Measurements from ENCODE around the gene SPNS1. TPM values are rescaled to one million over a fixed set of nuclear protein-coding genes. Genes with fewer than 3 reads are reported as not detected.
A peak's percentile ranks its signal among the peaks of the same experiment; 100 is the strongest.

Gene SPNS1
- total and polyA plus RNA-seq, 11 donors, result 13.4 to 43.2 (median 19.1) TPM

DNA sequence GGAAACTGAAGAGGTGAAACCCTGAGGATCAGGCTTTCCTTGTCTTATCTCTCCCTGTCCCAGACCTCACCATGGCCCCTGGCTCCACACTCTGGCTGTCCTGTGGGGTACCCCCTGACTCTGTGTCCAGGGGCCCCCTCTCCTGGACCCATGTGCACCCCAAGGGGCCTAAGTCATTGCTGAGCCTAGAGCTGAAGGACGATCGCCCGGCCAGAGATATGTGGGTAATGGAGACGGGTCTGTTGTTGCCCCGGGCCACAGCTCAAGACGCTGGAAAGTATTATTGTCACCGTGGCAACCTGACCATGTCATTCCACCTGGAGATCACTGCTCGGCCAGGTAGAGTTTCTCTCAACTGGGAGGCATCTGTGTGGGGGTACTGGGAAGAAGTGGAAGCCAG is 41.4 kb upstream of the SPNS1 start:
- H3K27ac ChIP-seq, result no peak overlapping the region
- TF ChIP-seq POLR2A (IDR thresholded peaks at IDR 0.05), result no peak
- TF ChIP-seq, protein P1, sequence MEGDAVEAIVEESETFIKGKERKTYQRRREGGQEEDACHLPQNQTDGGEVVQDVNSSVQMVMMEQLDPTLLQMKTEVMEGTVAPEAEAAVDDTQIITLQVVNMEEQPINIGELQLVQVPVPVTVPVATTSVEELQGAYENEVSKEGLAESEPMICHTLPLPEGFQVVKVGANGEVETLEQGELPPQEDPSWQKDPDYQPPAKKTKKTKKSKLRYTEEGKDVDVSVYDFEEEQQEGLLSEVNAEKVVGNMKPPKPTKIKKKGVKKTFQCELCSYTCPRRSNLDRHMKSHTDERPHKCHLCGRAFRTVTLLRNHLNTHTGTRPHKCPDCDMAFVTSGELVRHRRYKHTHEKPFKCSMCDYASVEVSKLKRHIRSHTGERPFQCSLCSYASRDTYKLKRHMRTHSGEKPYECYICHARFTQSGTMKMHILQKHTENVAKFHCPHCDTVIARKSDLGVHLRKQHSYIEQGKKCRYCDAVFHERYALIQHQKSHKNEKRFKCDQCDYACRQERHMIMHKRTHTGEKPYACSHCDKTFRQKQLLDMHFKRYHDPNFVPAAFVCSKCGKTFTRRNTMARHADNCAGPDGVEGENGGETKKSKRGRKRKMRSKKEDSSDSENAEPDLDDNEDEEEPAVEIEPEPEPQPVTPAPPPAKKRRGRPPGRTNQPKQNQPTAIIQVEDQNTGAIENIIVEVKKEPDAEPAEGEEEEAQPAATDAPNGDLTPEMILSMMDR (IDR thresholded peaks at IDR 0.05), result no peak
- H3K9me3 ChIP-seq, result no peaks in the 10 kb centered on the region
- H3K27me3 ChIP-seq, result no peaks in the 10 kb centered on the region
- ATAC-seq (no peak), DNase-seq (no peak)
- H3K4me3 ChIP-seq, result no peak overlapping the region
- intact Hi-C loops (cut with DNase I), result no loop called here
- H3K4me1 ChIP-seq, result peaks cover 0 to 19% (median 0%) of the 10 kb centered on the region in 12 donors
- 78 to 84% (median 83%) methylated on average over 8 of the region's 8 CpGs for WGBS, 4 donors
- H3K36me3 ChIP-seq, result no peaks in the 10 kb centered on the region

DNA sequence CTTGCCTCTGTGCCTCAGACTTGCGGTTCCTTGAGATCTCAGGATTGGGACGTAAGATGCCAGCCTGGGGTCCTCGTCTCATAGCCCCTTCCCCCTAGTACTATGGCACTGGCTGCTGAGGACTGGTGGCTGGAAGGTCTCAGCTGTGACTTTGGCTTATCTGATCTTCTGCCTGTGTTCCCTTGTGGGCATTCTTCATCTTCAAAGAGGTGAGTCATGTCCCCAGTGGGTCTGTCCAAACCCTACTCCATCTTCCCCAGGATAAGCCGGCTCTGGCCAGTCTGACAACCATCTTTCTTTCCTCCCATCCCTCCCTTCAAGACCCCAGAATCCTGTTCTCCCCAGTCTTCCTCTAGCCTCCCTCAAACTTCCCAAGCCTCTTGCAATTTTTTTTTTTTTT is 39.2 kb upstream of the SPNS1 start:
- ATAC-seq (no peak), DNase-seq (no peak)
- Histone ChIP-seq H3K4me3 (no peak overlapping the region), H3K36me3 (no peaks in the 10 kb centered on the region), H3K9me3 (no peaks in the 10 kb centered on the region), H3K27ac (no peak overlapping the region), H3K27me3 (no peaks in the 10 kb centered on the region), H3K4me1 (peaks cover 0 to 18% (median 0%) of the 10 kb centered on the region in 12 donors)
- intact Hi-C loops (cut with DNase I), result loop anchor here in 1 of 10 donors (5.0 kb wide), 1 partner anchor 48 kb away; no protein-coding TSS in a partner anchor
- 88 to 95% (median 94%) methylated on average over 4 of the region's 4 CpGs for WGBS, 4 donors
- TF ChIP-seq POLR2A (IDR thresholded peaks at IDR 0.05), result no peak
- TF ChIP-seq, protein P1 (IDR thresholded peaks at IDR 0.05), result no peak

DNA sequence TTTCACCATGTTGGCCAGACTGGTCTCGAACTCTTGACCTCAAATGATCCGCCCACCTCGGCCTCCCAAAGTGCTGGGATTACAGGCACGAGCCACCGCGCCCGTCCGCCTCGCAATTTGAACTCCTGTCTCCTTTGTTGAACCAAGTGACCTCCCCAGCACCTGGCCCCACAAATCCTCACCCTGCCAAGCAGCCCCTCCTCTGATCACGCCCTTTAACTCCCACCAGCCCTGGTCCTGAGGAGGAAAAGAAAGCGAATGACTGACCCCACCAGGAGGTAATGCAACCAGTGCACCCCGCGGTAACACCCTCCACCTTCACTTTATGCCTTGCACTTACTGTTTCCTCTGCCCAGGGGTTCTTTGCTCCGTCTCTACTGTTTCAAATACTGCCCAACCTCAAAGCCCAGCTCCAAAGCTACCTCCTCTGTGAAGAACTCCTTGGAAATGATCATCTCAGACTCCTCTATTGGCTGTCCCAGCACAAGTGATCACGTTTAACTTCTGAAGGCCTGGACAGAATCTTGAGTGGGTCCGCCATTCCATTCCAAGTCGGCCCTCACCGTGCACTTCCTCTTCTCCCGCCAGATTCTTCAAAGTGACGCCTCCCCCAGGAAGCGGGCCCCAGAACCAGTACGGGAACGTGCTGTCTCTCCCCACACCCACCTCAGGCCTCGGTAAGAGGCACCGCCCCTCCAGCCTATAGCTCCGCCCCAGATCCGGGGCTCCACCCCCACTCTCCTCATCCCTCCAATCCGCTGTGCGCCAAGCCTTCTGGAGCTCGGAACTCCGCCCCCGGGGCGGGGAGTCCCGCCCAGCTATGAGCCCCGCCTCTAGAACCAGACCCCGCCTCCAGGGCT is 38.4 kb upstream of the SPNS1 start:
- H3K27ac ChIP-seq, result no peak overlapping the region
- peaks cover 0 to 12% (median 0%) of the 10 kb centered on the region in 12 donors for H3K4me1 ChIP-seq
- ATAC-seq, result peak; percentile 86 to 98 (median 97)
- no peaks in the 10 kb centered on the region for H3K36me3 ChIP-seq
- no peaks in the 10 kb centered on the region for H3K9me3 ChIP-seq
- TF ChIP-seq, protein P1 (IDR thresholded peaks at IDR 0.05), result no peak
- TF ChIP-seq POLR2A (IDR thresholded peaks at IDR 0.05), result no peak
- DNase-seq, result peak; percentile 72 to 93 (median 84)
- intact Hi-C loops (cut with DNase I), result loop anchor here in 1 of 10 donors (5.0 kb wide), 1 partner anchor 49 kb away; no protein-coding TSS in a partner anchor
- H3K4me3 ChIP-seq, result peak overlapping the region in 9 of 12 donors; percentile 12 to 48 (median 28)
- WGBS, 4 donors, result 29 to 41% (median 34%) methylated on average over 29 to 36 of the region's 36 CpGs
- no peaks in the 10 kb centered on the region for H3K27me3 ChIP-seq

DNA sequence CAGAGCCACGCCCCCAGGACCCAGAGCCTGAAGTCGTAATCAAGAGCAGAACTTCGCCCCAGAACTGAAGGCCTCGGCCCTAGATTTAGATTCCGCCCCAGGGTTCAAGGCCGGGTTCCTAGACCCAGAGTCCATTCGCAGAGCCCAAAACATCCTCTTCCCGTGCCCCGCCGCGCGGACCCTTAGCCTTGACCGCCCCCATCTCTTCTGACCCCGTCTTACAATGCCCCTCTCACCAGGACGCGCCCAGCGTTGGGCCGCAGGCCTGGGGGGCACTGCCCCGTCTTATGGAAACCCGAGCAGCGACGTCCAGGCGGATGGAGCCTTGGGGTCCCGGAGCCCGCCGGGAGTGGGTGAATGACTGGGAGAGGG is 37.8 kb upstream of the SPNS1 start:
- H3K4me3 ChIP-seq, result peak overlapping the region in 6 of 12 donors; percentile 19 to 48 (median 34)
- no peak overlapping the region for H3K27ac ChIP-seq
- H3K36me3 ChIP-seq, result no peaks in the 10 kb centered on the region
- no peaks in the 10 kb centered on the region for H3K27me3 ChIP-seq
- ATAC-seq (no peak), DNase-seq (no peak)
- peaks cover 0 to 12% (median 0%) of the 10 kb centered on the region in 12 donors for H3K4me1 ChIP-seq
- no peaks in the 10 kb centered on the region for H3K9me3 ChIP-seq
- intact Hi-C loops (cut with DNase I), result loop anchor here in 1 of 10 donors (5.0 kb wide), 1 partner anchor 49 kb away; no protein-coding TSS in a partner anchor
- TF ChIP-seq, protein P1 (IDR thresholded peaks at IDR 0.05), result no peak
- no peak for TF ChIP-seq POLR2A (IDR thresholded peaks at IDR 0.05)
- 67 to 86% (median 71%) methylated on average over 20 to 26 of the region's 26 CpGs for WGBS, 4 donors

Measured in heart left ventricle (tissue), 16 donors.